Activated CD4-positive, alpha-beta T cell treated with anti-CD3 and anti-CD28 coated beads, Interleukin-2, amount 10 ng/mL, durations not matched to agents 7 days and 5 days (primary cell): ENCODE results near the gene PSEN1. TPM values are rescaled to one million over a fixed set of nuclear protein-coding genes. Genes with fewer than 3 reads are reported as not detected.
A peak's percentile ranks its signal among the peaks of the same experiment; 100 is the strongest.

Source experiments
- CTCF ChIA-PET: fragments of 350-600 bp; sonication (Branson Sonifier 250); formaldehyde crosslinking; loops from one replicate; lab custom pipeline; 2021; ENCODE audit warnings: antibody characterized with exemption; lab: Charles Lee
- POLR2A ChIA-PET: fragments of 350-600 bp; sonication (Branson Sonifier 250); formaldehyde crosslinking; loops from one replicate; lab custom pipeline; 2021; ENCODE audit warnings: antibody characterized with exemption; lab: Charles Lee
- DNase-seq: peaks from one replicate; pipeline ENCODE4 v3.0.0-alpha.2; 2020
- H3K27ac Mint-ChIP-seq: one replicate; pipeline ENCODE4 v1.8.0; 2021; ENCODE audit warnings: mild to moderate bottlenecking, moderate library complexity, mixed read lengths
- H3K27me3 Mint-ChIP-seq: one replicate; pipeline ENCODE4 v1.8.0; 2021; ENCODE audit warnings: mixed read lengths
- H3K36me3 Mint-ChIP-seq: one replicate; pipeline ENCODE4 v1.8.0; 2021; ENCODE audit warnings: low read depth, mixed read lengths
- H3K4me1 Mint-ChIP-seq: one replicate; pipeline ENCODE4 v1.8.0; 2021; ENCODE audit warnings: mixed read lengths
- H3K4me3 Mint-ChIP-seq: one replicate; pipeline ENCODE4 v1.8.0; 2021; ENCODE audit warnings: mild to moderate bottlenecking, moderate library complexity, mixed read lengths
- H3K9me3 Mint-ChIP-seq: one replicate; pipeline ENCODE4 v1.8.0; 2021; ENCODE audit warnings: mixed read lengths
- total RNA-seq, 2 experiments: library from RNA; stranded (reverse); gene quantifications; one replicate each; pipeline ENCODE4 v1.2.3, GENCODE V29; 2021

PSEN1 gene
- total RNA-seq, 2 experiments from 2014 or later: 41.9 to 44.3 TPM

DNA sequence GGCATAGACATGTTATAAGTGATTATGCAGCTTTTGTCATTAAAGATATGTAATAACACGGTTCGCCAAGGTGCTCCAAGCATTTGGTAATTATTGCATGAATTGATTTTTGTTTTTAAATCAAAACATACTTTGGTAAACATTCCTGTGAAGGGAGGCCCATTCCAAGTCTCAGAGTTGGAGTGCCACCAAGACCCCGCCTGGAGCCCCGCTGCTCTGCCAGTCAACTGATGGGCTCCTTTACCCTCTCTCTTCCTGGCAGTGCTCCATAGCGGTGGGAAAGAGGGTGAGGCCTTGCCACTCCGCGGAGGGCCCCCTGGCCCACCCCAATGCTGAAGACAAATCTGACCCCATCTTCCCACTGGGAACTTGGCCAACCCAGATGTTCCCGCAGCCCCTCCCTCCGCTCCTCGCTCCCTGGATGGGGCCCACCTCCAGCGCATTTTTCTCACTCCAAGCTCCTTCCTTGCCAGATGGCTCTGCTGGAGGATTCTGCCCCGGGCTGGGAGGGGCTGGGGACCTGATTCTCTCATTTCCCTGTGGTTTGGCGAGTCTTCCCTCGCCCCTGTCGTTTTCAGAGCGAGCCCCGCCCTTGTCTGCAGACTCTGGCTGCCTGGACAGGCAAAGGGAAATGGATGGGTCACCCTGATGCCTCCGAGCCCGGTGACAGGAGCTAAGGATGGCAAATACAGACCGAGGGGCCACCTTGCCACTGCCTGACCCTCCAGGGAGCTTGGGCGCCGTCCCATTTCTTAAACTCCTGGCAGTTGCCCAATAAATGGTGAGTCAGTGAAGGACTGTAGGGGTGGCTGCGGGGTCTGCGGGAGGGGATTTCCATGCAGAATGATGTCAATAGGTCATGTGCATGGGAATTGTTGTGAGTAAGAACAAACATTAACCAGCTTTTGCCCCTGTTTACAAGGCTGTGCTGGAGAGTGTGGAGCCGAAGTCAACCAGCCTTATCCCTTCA is 91.8 kb downstream of the PSEN1 start:
- POLR2A ChIA-PET: interaction anchor here (0.6 kb wide), 1 partner anchor 126 kb away, joined by 8 read pairs; no protein-coding TSS in a partner anchor
- Mint-ChIP-seq H3K4me1 (peaks cover under 1% of the 10 kb centered on the region), H3K36me3 (peaks cover 5% of the 10 kb centered on the region), H3K27ac (no peak overlapping the region), H3K9me3 (no peaks in the 10 kb centered on the region), H3K27me3 (peaks cover 7% of the 10 kb centered on the region), H3K4me3 (no peak overlapping the region)
- DNase-seq: no peak
- CTCF ChIA-PET: no interaction called here

DNA sequence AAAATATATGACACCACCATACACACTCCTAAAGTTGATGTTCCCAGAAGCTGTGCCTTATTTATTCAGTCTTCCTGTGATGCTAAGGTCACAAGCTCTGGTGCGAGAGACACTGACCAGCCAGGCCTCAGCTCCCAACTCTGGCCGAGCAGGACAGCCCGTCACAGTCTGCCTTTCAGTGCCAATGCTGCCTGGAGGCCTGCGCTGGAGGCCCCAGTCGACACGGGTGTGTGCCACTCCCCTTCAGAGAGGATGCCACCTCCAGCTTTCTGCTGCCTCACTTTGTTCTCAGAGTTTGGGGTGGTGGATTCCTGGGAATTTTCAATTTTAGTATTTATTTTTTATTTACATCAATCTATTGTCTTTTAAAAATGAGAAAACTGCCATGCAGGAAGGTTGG is 93.7 kb downstream of the PSEN1 start:
- CTCF ChIA-PET: interaction anchor here (0.6 to 0.9 kb wide), 2 partner anchors 16 to 108 kb away, joined by 3 to 4 read pairs; no protein-coding TSS in a partner anchor
- Mint-ChIP-seq H3K4me3 (no peak overlapping the region), H3K36me3 (peaks cover 3% of the 10 kb centered on the region), H3K9me3 (no peaks in the 10 kb centered on the region), H3K4me1 (no peaks in the 10 kb centered on the region), H3K27ac (no peak overlapping the region), H3K27me3 (peaks cover 27% of the 10 kb centered on the region)
- DNase-seq: no peak
- POLR2A ChIA-PET: no interaction called here

DNA sequence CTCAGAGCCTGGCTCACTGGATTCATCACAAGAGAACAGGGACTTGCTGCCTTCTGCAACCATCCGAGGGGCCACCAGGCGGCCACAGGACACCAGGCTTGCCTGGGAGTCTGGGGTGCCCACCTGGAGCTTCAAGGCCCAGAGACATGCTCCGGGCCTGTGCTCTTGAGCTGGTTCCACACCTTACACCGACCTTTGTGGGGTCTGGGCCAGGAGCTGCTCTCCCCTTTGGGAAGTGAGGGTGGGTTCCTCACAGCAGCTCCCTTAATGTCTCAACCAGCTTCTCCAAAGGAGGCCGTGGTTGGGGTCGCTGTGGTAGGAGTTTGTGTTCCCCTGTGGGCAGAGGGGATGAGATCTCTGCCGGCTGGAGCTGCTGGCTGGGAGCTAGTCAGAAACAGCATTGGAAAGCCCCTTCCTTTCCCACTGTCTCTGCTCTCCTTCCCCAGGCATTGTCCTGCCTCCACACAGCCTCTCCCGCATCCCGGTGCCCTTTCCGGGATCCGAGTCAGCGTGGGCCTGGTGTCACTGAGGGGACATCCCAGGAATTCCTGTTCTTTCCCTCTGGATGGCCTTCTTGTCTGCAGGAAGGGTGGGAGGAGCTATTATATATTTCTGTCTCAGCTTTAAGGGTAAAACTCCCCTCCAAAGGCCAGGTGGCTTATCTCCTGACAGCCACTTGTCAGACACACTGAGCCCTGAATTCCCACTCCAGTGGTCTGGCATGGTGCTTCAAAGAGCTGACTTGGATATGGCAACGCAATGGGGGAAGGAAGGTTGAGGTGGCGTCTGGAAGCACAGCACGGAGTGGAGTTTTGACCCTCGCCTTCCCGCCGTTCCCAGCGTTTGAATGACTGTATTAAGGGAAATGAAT is 95.9 kb downstream of the PSEN1 start:
- CTCF ChIA-PET: interaction anchor here (0.7 to 2.0 kb wide), 4 partner anchors 9 to 237 kb away, joined by 3 to 8 read pairs (median 4); no protein-coding TSS in a partner anchor
- Mint-ChIP-seq H3K27ac (no peak overlapping the region), H3K4me3 (no peak overlapping the region), H3K4me1 (peaks cover 7% of the 10 kb centered on the region), H3K36me3 (peaks cover 2% of the 10 kb centered on the region), H3K27me3 (peaks cover 48% of the 10 kb centered on the region), H3K9me3 (no peaks in the 10 kb centered on the region)
- DNase-seq: no peak
- POLR2A ChIA-PET: no interaction called here

DNA sequence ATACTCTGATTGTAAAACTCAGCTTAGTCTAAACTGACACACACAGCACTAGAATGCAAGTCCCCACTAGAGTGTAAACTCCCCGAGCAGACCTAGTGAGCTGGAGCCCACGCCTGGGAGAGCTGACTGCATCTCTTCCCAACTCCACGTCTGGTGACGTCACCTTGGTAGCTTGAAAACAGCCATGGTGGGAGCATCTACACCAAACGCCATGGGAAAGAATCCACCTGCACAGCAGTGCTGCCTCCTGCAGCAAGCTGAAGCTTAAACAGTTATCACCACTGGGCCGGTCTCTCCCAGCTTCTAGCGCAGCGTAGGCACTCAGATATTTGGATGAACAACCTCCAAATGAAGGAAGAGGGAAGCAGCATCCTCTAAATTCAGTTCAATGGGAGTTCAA is 96.7 kb downstream of the PSEN1 start:
- peaks cover 2% of the 10 kb centered on the region for H3K36me3 Mint-ChIP-seq
- no peaks in the 10 kb centered on the region for H3K9me3 Mint-ChIP-seq
- DNase-seq: no peak
- ChIA-PET CTCF (interaction anchor here (0.9 to 2.0 kb wide), 3 partner anchors 9 to 236 kb away, joined by 3 to 8 read pairs (median 3); no protein-coding TSS in a partner anchor), POLR2A (no interaction called here)
- no peak overlapping the region for H3K4me3 Mint-ChIP-seq
- no peak overlapping the region for H3K27ac Mint-ChIP-seq
- H3K27me3 Mint-ChIP-seq: peaks cover 49% of the 10 kb centered on the region
- H3K4me1 Mint-ChIP-seq: peaks cover 7% of the 10 kb centered on the region

DNA sequence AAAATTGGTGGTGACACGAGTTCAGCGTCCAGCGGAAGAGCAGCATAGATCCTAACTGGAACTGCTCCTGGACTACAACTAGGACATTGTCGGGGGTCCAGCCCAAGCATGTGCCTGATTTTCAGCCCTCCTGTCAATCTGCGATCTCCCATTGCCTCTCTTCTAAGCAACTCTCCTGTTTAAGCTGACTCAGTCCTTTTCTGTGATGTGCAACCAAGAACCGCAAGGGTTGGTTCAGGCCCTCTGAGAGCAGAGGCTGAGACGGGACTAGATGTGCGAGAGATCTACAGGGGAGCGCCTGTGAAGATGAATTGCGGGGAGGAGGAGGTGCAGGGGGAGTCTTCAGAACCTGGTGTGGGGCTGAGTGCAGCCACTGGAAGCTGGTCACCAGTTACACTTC is 97.3 kb downstream of the PSEN1 start:
- no peaks in the 10 kb centered on the region for H3K9me3 Mint-ChIP-seq
- peaks cover 2% of the 10 kb centered on the region for H3K36me3 Mint-ChIP-seq
- no peak overlapping the region for H3K4me3 Mint-ChIP-seq
- DNase-seq: no peak
- ChIA-PET CTCF (no interaction called here), POLR2A (no interaction called here)
- H3K27ac Mint-ChIP-seq: no peak overlapping the region
- H3K27me3 Mint-ChIP-seq: peaks cover 53% of the 10 kb centered on the region
- H3K4me1 Mint-ChIP-seq: peaks cover 11% of the 10 kb centered on the region

DNA sequence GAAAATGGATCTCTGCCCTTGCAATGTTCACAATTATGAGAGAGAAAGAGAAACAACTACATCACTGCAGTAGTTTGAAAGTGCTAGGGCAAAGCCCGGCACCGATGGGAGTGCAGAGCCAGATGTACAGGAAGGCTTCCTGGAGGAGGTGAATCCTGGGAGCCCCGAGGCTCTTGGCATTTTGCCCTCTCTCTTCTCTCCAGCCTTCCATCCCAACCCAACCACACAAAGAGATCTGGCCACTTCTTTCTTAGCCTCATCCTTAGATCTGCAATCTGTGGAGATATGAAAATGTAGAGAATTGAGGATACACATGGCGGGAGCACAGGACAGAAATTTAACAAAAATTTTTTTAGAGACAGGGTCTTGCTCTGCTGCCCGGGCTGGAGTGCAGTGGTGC is 97.7 kb downstream of the PSEN1 start:
- Mint-ChIP-seq H3K27ac (no peak overlapping the region), H3K4me1 (peaks cover 11% of the 10 kb centered on the region), H3K27me3 (peaks cover 57% of the 10 kb centered on the region), H3K36me3 (peaks cover 2% of the 10 kb centered on the region), H3K4me3 (no peak overlapping the region), H3K9me3 (no peaks in the 10 kb centered on the region)
- ChIA-PET POLR2A (no interaction called here), CTCF (no interaction called here)
- no peak for DNase-seq

DNA sequence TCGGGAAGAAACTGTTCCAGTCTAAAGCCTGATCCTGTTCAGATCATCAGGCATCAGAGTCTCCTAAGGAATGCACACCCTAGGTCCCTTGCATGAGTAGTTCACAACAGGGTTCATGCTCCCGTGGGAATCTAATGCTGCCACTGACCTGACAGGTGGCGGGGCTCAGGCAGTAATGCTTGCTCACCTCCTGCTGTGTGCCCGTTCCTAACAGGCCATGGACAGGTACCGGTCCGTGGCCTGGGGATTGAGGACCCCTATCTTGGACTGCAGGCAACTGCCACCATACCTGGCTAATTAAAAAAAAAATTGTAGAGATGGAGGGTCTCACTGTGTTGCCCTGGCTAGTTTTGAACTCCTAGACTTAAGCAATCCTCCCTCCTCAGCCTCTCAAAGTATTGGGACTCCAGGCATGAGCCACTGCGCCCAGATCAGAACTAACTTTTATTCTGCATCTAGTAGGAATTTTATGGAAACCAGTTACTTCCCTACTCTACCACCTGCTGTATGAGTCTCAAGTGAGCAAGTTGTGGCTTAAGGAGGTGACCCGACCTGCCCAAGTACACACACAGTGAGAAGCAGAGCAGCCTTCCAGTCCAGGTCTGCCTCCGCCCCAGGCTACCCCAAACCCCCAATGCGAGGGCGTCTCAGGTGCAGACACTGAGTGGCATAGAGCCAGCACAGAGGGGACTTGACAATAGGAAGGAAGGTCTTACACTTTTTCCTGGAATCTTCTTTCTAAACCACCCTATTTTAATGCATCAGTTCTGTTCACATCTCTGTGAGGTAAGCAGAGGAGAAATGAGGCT is 98.5 kb downstream of the PSEN1 start:
- Mint-ChIP-seq H3K4me1 (peaks cover 11% of the 10 kb centered on the region), H3K36me3 (peaks cover 2% of the 10 kb centered on the region), H3K9me3 (no peaks in the 10 kb centered on the region), H3K4me3 (no peak overlapping the region), H3K27ac (no peak overlapping the region), H3K27me3 (peaks cover 63% of the 10 kb centered on the region)
- CTCF ChIA-PET: no interaction called here
- POLR2A ChIA-PET: no interaction called here
- DNase-seq: no peak

DNA sequence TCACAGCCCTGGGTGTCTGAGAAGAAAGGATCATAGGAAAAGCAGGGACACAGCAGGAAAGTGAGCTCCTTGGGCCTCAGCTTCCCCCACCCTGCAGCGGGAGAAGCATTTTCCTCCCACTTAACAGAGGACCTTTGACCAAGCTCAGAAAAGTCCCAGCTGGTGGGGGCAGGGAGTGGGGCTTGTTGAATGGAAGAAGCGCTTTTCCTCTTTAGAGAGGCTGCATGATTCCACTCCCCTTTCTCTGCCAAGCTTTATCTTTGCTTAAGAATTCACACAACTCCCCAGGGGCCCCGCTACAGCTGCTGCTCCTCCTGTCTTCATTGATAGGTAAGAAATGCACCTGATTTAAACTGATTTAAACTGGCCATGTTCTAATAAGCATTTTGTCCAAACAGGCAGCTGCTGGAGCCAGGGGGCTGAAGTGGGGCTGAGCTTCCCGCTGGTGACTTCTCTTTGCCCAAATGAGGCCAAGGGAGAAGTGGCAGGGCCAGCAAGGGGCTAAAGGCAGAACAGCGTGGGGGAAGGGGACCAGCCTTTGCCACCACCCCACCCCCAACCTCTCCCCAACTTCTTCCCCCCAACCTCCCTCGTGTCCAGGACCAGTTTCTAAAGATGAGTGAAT is 99.3 kb downstream of the PSEN1 start:
- H3K4me1 Mint-ChIP-seq: peaks cover 12% of the 10 kb centered on the region
- peaks cover 2% of the 10 kb centered on the region for H3K36me3 Mint-ChIP-seq
- H3K27ac Mint-ChIP-seq: no peak overlapping the region
- H3K4me3 Mint-ChIP-seq: no peak overlapping the region
- H3K27me3 Mint-ChIP-seq: peaks cover 68% of the 10 kb centered on the region
- DNase-seq: no peak
- CTCF ChIA-PET: no interaction called here
- no peaks in the 10 kb centered on the region for H3K9me3 Mint-ChIP-seq
- POLR2A ChIA-PET: no interaction called here

DNA sequence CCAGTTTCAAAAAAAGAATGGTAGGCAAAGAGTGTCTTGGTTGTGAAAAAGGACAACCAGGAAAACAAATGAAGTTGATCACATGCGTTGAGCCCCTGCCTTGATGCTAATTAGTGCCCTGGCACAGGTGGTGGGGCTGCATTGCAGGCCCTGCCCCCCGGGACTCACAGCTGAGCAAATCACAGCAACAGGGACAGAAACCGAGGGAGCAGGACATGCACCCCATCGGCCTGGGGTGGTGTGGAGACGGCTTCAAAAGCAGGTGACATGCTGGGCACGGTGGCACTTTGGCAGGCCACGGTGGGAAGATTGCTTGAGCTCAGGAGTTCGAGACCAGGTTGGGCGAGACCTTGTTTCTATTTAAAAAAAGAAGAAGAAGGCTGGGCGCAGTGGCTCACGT is 99.8 kb downstream of the PSEN1 start:
- H3K27ac Mint-ChIP-seq: no peak overlapping the region
- H3K4me3 Mint-ChIP-seq: no peak overlapping the region
- no peak for DNase-seq
- peaks cover 12% of the 10 kb centered on the region for H3K4me1 Mint-ChIP-seq
- H3K36me3 Mint-ChIP-seq: peaks cover 2% of the 10 kb centered on the region
- ChIA-PET POLR2A (no interaction called here), CTCF (interaction anchor here (0.6 kb wide), 1 partner anchor 552 kb away, joined by 3 read pairs; no protein-coding TSS in a partner anchor)
- peaks cover 73% of the 10 kb centered on the region for H3K27me3 Mint-ChIP-seq
- H3K9me3 Mint-ChIP-seq: no peaks in the 10 kb centered on the region

DNA sequence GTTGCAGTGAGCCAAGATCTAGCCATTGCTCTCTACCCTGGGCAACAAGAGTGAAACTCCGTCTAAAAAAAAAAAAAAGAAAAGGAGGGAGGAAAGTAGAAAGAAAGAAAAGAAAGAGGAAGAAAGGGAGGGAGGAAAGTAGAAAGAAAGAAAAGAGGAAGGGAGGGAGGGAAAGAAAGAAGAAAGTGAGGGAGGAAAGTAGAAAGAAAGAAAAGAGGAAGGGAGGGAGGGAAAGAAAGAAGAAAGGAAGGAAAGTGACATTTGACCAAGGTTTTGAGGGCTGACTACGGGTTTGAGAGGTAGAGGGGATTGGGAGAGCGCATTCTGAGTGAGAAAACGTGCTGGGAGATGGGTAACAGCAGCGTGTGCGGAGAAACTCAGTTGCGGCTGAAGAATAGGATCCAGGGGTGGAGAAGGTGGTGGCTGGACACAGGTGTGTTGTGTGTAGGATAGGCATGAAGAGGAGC is 100.5 kb downstream of the PSEN1 start:
- ChIA-PET POLR2A (no interaction called here), CTCF (interaction anchor here (0.6 kb wide), 2 partner anchors 91 to 551 kb away, joined by 3 read pairs; no protein-coding TSS in a partner anchor)
- no peak for DNase-seq
- Mint-ChIP-seq H3K4me3 (peak overlapping the region; percentile 52), H3K27ac (no peak overlapping the region), H3K9me3 (no peaks in the 10 kb centered on the region), H3K36me3 (peaks cover 2% of the 10 kb centered on the region), H3K27me3 (peaks cover 79% of the 10 kb centered on the region), H3K4me1 (peaks cover 12% of the 10 kb centered on the region)

DNA sequence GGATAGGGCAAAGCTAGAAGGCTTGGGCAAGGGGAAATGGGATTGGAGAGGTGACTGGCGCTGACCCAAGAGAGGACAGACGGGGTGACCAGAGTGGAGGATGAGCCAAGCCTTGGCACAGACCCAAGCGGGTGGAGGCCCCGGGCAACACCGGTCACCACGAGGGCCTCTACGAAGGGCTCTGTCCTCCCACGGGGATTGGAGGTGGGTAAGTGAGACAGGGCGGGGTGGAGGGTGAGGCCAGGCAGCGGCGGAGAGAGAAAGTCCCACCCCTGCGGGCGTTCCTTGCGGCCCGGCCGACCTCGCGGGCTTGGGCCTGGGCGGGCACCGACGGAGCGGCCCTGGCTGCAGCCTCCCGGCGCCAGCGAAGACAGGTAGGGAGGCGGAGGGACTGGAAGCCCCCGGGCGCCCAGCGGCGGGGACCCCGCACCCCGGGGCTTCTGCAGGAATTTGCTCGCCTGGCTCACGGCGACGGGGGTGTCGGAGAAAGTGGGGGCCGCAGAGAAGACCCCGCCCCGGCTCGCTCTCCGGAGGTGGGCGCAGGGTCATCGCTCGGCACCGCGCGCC is 101.0 kb downstream of the PSEN1 start, which contains the start of gene PAPLN:
Gene PAPLN (plus strand): TSS at position 288 of the 567 bp plus-strand sequence. CDS start 2,273 bp downstream, outside the sequence.
- H3K27me3 Mint-ChIP-seq: peaks cover 82% of the 10 kb centered on the region
- DNase-seq: no peak
- H3K9me3 Mint-ChIP-seq: no peaks in the 10 kb centered on the region
- POLR2A ChIA-PET: no interaction called here
- H3K36me3 Mint-ChIP-seq: peaks cover 2% of the 10 kb centered on the region
- peaks cover 12% of the 10 kb centered on the region for H3K4me1 Mint-ChIP-seq
- CTCF ChIA-PET: interaction anchor here (0.6 kb wide), 1 partner anchor 91 kb away, joined by 3 read pairs; no protein-coding TSS in a partner anchor
- H3K27ac Mint-ChIP-seq: no peak within 1 kb of the TSS
- peak within 1 kb of the TSS; percentile 52 for H3K4me3 Mint-ChIP-seq
